Glomerular endothelial cell (primary cell): Measurements from ENCODE around the gene RPL13A. TPM values are rescaled to one million over a fixed set of nuclear protein-coding genes. Genes with fewer than 3 reads are reported as not detected.
"Not testable (repeated sequence)": the region's sequence is repeated elsewhere in the genome, so short reads cannot be mapped to it uniquely, and the experiment has no call there.

ENCODE experiments used
- DNase-seq: peaks from one replicate; pipeline ENCODE4 v3.0.0-alpha.2; 2011; ENCODE audit warnings: low read depth, low spot score; ENCODE audit errors: extremely low read depth
- total RNA-seq: library from RNA; depleted of rRNA; stranded (reverse); fragments of >200 nt; gene quantifications from 2 replicates; pipeline ENCODE4 v1.2.3, GENCODE V29; 2015

RPL13A gene
- total RNA-seq, 1 donor from 2014 or later: 1,767 TPM

- no peak for DNase-seq
Measured at GRCh38 chr19:49455773-49456172, 31.6 kb upstream of the RPL13A start.

DNA sequence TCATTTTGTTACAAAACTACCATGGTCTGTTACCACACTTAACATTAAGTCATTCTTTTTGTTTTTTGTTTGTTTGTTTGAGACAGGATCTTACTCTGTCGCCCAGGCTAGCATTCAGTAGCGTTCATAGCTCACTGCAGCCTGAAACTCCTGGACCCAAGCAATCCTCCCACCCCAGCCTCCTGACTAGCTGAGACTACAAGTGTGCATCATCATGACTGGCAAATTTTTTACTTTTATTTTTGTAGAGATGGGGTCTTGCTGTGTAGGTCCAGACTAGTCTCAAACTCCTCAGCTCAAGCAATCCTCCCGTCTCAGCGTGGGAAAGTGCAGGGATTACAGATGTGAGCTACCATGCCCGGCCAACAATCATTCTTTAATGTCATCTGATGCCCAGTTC lies 31.1 kb upstream of the RPL13A start:
- no peak for DNase-seq

- DNase-seq: no peak
Measured at GRCh38 chr19:49458567-49458903, 28.9 kb upstream of the RPL13A start.

DNA sequence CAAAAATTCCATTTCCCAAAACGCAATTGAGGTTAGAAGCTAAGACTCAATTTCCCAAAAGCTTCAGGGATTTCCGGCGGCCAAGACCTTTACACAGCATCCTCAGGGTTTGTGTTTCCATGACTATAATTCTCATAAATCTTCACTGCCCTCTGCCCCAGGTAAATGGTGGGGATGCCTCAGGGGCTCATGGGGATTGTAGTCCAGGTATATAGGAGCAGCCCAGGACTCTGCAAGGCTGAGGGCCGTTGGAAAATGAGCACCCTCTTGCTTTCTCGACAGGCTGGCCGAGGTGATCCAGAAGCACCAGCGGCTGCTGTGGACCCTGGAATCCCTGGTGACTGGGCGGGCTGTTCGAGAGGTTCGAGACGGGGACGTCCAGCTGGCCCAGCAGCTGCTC lies 28.0 kb upstream of the RPL13A start:
- DNase-seq: no peak

DNA sequence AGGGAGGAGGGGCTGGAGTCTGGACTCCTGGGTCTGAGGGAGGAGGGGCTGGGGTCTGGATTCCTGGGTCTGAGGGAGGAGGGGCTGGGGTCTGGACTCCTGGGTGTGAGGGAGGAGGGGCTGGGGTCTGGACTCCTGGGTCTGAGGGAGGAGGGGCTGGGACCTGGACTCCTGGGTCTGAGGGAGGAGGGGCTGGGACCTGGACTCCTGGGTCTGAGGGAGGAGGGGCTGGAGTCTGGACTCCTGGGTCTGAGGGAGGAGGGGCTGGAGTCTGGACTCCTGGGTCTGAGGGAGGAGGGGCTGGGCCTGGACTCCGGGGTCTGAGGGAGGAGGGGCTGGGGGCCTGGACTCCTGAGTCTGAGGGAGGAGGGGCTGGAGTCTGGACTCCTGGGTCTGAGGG lies 26.3 kb upstream of the RPL13A start:
- not testable (repeated sequence) for DNase-seq

DNA sequence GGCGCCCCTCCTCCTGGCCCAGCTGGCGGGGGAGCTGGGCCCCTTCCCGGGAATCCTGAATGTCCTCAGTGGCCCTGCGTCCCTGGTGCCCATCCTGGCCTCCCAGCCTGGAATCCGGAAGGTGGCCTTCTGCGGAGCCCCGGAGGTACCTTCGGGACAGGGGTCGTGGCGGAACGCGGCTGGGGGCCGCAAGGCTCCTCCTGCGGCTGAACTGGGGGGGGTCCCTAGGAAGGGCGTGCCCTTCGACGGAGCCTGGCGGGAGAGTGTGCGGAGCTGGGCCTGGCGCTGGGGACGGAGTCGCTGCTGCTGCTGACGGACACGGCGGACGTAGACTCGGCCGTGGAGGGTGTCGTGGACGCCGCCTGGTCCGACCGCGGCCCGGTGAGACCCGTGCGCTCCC lies 25.8 kb upstream of the RPL13A start:
- no peak for DNase-seq

GRCh38 chr19:49462492-49462891 lies 24.9 kb upstream of the RPL13A start:
- no peak for DNase-seq

DNA sequence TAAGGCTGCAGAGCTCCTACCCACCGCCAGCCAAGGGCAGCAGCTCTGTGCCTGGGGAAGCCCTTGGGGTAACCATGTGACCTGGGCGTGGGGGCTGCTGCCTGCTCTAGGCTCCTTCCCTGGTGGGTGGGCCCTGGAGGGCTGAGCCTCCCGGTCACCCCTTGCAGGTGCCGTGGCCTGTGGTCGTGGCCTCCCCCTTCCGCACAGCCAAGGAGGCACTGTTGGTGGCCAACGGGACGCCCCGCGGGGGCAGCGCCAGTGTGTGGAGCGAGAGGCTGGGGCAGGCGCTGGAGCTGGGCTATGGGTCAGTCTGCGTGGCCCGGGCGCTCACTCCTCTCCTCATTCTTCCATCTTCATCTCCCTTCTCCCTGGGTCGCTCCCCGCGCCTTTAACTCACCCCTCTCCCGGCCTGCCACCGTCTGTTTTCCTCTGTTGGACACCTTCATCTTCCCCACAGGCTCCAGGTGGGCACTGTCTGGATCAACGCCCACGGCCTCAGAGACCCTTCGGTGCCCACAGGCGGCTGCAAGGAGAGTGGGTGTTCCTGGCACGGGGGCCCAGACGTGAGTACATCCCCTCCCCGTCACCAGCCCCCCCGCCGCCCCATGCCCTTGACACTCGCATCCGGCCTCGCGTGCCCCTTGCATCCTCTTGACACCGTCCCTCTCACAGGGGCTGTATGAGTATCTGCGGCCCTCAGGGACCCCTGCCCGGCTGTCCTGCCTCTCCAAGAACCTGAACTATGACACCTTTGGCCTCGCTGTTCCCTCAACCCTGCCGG lies 23.3 kb upstream of the RPL13A start:
- no peak for DNase-seq

GRCh38 chr19:49465371-49465770 lies 22.0 kb upstream of the RPL13A start:
- no peak for DNase-seq

GRCh38 chr19:49468199-49468598 lies 19.2 kb upstream of the RPL13A start:
- DNase-seq: no peak

GRCh38 chr19:49468746-49469447 lies 18.5 kb upstream of the RPL13A start:
- DNase-seq: no peak

DNA sequence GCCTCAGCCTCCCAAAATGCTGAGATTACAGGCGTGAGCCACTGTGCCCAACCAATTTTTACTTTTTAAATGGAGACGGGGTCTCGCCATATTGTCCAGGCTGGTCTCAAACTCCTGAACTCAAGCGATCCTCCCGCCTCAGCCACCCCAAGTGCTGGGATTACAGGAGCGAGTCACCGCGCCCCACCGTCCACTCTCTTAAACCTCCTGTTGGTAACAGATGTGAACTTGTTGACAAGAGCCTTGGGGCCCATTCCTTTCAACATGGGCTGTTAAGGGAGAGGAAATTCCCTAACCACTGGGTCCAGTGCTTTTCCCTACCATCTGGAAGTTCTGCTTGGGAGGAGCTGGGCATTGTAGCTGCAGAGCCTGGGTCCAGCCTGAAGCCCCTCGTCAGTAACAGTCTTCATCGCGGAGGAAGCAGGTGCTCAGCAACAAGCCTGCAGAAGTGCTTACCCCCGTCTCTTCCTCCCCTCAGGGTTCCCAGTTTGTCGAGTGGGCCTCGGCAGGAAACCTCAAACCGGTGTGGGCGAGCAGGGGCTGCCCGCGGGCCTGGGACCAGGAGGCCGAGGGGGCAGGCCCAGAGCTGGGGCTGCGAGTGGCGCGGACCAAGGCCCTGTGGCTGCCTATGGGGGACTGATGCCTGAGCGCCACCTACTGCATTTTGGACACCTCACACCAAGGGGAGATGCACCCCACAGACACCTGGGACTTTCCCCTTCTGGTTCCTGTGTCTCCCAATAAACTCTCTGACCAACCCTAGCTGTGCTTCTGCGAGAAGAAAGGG lies 17.4 kb upstream of the RPL13A start:
- no peak for DNase-seq

DNA sequence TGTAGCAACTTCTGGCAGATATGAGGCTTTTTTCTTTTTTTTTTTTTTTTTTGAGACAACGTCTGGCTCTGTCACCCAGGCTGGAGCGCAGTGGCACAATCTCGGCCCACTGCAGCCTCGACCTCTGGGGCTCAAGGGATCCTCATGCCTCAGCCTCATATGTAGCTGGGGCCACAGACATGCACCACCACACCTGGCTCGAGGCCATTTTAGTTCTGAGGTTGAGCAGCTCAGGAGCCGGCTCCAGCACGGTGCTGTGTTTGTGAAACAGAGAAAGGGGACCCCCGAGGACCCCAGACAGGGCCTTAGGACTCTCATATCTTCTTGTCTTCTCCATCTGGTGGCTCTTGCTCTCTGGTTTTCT lies 16.8 kb upstream of the RPL13A start:
- DNase-seq: no peak

DNA sequence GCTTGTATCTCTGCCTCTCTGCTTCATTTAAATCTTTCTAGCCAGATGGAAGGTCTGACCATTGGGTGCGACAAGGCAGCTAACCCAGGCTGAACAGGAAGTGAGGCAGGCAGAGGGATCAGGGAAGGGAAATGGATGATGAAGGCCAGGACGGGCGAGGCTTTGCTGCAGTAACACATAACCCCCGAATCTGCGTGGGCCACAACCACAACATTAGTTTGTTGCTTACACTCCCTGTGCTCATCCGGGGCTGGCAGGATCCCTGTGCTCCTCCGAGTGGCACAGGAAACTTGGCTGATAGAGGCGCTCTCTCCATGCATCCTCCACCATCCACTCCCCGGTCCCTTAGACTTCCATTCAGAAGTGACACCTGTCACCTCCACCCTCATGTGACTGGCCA lies 14.5 kb upstream of the RPL13A start:
- no peak for DNase-seq

DNA sequence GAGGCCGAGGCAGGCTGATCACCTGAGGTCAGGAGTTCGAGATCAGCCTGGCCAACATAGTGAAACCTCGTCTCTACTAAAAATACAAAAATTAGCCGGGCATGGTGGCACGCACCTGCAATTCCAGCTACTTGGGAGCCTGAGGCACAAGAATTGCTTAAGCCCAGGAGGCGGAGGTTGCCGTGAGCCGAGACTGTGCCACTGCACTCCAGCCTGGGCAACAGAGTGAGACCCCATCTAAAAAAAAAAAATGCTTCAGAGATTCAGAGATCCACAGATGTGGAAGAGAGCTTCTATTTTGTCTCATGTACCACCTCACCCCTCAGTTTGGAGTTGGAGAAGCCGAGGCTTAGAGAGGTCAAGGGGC lies 13.9 kb upstream of the RPL13A start:
- DNase-seq: not testable (repeated sequence)

DNA sequence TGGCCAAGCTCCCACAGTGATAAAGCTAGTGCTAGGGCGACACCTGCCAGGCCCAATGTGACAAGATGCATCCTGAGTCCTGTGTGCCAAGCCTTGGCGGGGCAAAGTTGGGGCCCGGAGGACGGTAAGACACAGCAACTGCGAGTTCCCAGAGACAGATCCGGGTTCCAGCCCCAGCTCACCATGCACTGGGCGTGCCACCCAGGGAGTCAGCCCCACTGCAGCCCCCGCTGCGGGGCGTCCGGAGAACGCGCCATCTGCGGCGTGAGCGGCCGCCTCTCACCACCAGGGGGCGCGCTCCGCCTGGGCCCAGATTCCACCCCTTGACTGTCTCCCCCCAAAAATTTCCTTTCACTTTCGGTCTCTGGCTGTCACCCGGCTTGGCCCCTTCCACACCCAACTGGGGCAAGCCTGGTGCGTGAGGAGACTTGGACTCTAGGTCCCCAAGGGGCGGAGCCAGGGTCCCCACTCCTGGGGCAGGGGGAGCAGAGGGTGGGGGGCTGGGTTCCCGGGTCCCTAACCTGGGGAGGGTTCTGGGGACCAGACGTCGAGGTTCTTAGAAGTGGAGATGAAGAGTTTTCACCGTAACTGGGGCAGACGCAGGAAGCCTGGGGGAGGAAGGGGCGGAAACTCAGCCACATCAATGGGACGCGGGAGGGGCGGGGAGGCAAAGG lies 13.4 kb upstream of the RPL13A start, which contains the start of gene FLT3LG:
TSS of gene FLT3LG (plus strand) at position 348 of the 674 bp plus-strand sequence. CDS start 425 bp downstream, outside the sequence.
- no peak for DNase-seq

- DNase-seq: no peak
Measured at GRCh38 chr19:49474542-49474924, 12.9 kb upstream of the RPL13A start.

DNA sequence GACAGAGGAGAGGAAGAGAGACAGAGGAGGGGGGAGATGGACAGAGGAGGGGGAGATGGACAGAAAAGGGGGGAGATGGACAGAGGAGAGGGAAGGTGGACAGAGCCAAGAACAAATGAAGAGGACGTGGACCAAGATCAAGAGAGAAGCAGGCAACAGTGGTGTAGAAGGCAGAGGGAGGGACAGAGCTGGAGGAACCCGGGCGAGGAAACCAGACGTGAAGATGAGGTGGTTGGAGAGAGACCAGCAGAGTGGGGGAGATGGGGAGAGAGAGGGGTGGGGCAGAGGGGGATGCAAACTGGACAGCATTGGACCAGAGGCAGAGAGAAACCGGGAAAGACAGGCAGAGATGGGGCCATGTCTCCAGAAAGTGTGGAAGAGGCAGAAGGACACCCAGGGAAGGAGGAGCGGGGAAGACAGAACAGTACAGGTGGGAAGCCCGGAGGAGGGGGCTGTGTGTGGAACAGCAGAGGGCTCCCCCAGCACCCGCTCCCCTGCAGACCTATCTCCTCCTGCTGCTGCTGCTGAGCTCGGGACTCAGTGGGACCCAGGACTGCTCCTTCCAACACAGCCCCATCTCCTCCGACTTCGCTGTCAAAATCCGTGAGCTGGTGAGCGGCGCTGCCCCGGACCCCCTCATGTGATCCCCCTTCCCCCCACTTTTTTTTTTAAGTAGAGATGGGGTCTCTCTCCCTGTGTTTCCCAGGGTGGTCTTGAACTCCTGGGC lies 12.1 kb upstream of the RPL13A start:
- DNase-seq: no peak

DNA sequence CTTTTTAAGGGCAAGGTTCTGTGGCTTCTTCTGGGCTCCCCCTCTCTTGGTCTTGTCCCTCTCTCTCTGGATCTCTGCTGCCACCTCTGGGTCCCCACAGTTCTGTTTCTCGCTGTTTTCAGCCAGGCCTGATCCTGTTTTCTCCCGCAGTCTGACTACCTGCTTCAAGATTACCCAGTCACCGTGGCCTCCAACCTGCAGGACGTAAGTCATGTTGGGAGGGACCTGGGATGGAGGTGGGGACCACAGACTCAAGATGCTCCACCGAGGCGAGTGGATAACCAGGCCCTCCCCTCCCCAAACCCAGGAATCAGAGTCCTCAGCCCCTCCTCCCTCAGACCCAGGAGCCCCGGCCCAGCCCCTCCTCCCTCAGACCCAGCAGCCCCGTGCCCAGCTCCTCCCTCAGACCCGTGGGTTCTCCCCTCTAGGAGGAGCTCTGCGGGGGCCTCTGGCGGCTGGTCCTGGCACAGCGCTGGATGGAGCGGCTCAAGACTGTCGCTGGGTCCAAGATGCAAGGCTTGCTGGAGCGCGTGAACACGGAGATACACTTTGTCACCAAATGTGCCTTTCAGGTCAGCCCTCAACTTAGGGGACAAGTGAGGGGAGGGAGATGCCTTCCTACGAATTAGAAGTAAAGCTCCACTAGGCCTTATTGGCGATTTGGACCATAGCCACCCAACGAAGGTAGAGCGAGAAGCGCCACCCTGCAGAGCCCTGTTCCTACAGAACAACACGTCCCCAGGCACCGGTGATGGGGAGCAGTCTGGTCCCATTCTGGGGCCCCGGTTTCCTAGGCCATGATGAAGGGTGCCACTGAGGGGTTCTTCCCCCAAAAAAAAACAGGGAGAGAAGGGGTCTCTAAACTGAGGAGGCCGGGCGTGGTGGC lies 11.2 kb upstream of the RPL13A start:
- no peak for DNase-seq
